H1 (cell line): ENCODE measurements around the gene ANKS1B. TPM values are rescaled to one million over a fixed set of nuclear protein-coding genes. Genes with fewer than 3 reads are reported as not detected.

ENCODE experiments used
- CTCF ChIA-PET: fragments of 300-600 bp; sonication (Branson Sonifier 250); formaldehyde crosslinking; loops from one replicate; lab custom pipeline; 2021; ENCODE audit not compliant: partially characterized antibody; lab: Charles Lee
- POLR2A ChIA-PET: fragments of 300-600 bp; sonication (Branson Sonifier 250); formaldehyde crosslinking; loops from one replicate; lab custom pipeline; 2021; ENCODE audit warnings: inconsistent platforms; ENCODE audit not compliant: partially characterized antibody; lab: Charles Lee
- DNase-seq, 2 experiments: peaks; one replicate each; pipeline versions ENCODE4 v3.0.0 to v3.0.0-alpha.2; 2010 to 2022; ENCODE audit warnings: low spot score in 2 of 2, low read depth in 1 of 2, mixed read lengths in 1 of 2
- FAIRE-seq: peaks from 2 replicates; lab custom pipeline; 2011; peaks lifted over from hg19 to GRCh38; lab: Jason Lieb, UNC
- H2AFZ ChIP-seq: 2 replicates; pipeline ENCODE4 v1.8.1; 2012; ENCODE audit warnings: low read length, inconsistent platforms
- H2AK5ac ChIP-seq: 2 replicates; pipeline ENCODE4 v1.6.1; 2013; ENCODE audit warnings: low read depth, low read length
- H2BK120ac ChIP-seq: replicated peaks from 2 replicates; pipeline ENCODE3; 2013; ENCODE audit warnings: low read depth, low read length, inconsistent platforms
- H2BK12ac ChIP-seq: 2 replicates; pipeline ENCODE4 v1.6.1; 2013; ENCODE audit warnings: low read depth, low read length
- H2BK15ac ChIP-seq: 2 replicates; pipeline ENCODE4 v1.6.1; 2013; ENCODE audit warnings: low read length
- H2BK20ac ChIP-seq: 2 replicates; pipeline ENCODE4 v1.6.1; 2013; ENCODE audit warnings: low read length
- H2BK5ac ChIP-seq: 2 replicates; pipeline ENCODE4 v1.6.1; 2013; ENCODE audit warnings: low read depth, low read length
- H3K14ac ChIP-seq: 2 replicates; pipeline ENCODE4 v1.6.1; 2013; ENCODE audit warnings: inconsistent platforms; ENCODE audit not compliant: insufficient read length
- H3K18ac ChIP-seq: 2 replicates; pipeline ENCODE4 v1.6.1; 2013; ENCODE audit warnings: low read length; ENCODE audit errors: extremely low read depth
- H3K23ac ChIP-seq: 2 replicates; pipeline ENCODE4 v1.6.1; 2013; ENCODE audit warnings: inconsistent platforms; ENCODE audit not compliant: insufficient read length
- H3K23me2 ChIP-seq: 2 replicates; pipeline ENCODE4 v1.6.1; 2013; ENCODE audit warnings: low read depth, low read length
- H3K27ac ChIP-seq: 2 replicates; pipeline ENCODE4 v1.6.1; 2011; ENCODE audit warnings: low read depth, low read length, inconsistent platforms
- H3K27me3 ChIP-seq, 4 experiments: replicated peaks in 1 of 4; 1 replicate in 1 of 4; 2 replicates in 3 of 4; pipeline versions ENCODE4 v1.6.1 to v1.8.1; 2011 to 2013; ENCODE audit warnings: low read length in 3 of 4, mild to moderate bottlenecking in 3 of 4, inconsistent platforms in 2 of 4, mixed read lengths in 2 of 4, moderate library complexity in 1 of 4; ENCODE audit not compliant: control insufficient read depth in 3 of 4, insufficient read depth in 3 of 4; ENCODE audit errors: extremely low read depth in 1 of 4
- H3K36me3 ChIP-seq, 4 experiments: 2 replicates each; pipeline versions ENCODE4 v1.6.1 to v1.8.1; 2011 to 2013; ENCODE audit warnings: mild to moderate bottlenecking in 4 of 4, low read length in 3 of 4, moderate library complexity in 2 of 4, control low read depth in 1 of 4, inconsistent platforms in 1 of 4; ENCODE audit not compliant: insufficient read depth in 4 of 4, control insufficient read depth in 2 of 4
- H3K4ac ChIP-seq: replicated peaks from 2 replicates; pipeline ENCODE3; 2013; ENCODE audit warnings: low read length, low read depth, mixed read lengths, inconsistent platforms; ENCODE audit not compliant: insufficient read length
- H3K4me1 ChIP-seq, 4 experiments: replicated peaks in 1 of 4; 1 replicate in 1 of 4; 2 replicates in 3 of 4; pipeline versions ENCODE4 v1.6.1 to v1.8.1; 2011 to 2013; ENCODE audit warnings: low read length in 3 of 4, inconsistent platforms in 2 of 4, mixed read lengths in 1 of 4; ENCODE audit not compliant: insufficient read depth in 4 of 4, control insufficient read depth in 3 of 4
- H3K4me2 ChIP-seq, 2 experiments: 2 replicates each; pipeline versions ENCODE4 v1.6.1 to v1.8.1; 2011 to 2013; ENCODE audit warnings: low read depth in 2 of 2, low read length in 2 of 2, control low read depth in 1 of 2, inconsistent platforms in 1 of 2, mild to moderate bottlenecking in 1 of 2; ENCODE audit not compliant: insufficient read depth in 1 of 2
- H3K4me3 ChIP-seq, 4 experiments: fragments of 200-600, 300-600 bp in 1 of 4; sonication (generic), shearing (Covaris generic), sonication (Bioruptor Twin) in 1 of 4; 2 replicates each; pipeline versions ENCODE4 v1.5.1 to v1.8.1; 2011 to 2016; ENCODE audit warnings: low read length in 4 of 4, low read depth in 3 of 4, control low read depth in 2 of 4, inconsistent platforms in 2 of 4, mild to moderate bottlenecking in 2 of 4, mixed read lengths in 1 of 4, moderate library complexity in 1 of 4; ENCODE audit not compliant: insufficient read depth in 2 of 4; ENCODE audit errors: extremely low read depth in 1 of 4
- H3K56ac ChIP-seq: replicated peaks from 2 replicates; pipeline ENCODE3; 2013; ENCODE audit warnings: low read depth, mild to moderate bottlenecking, mixed read lengths, low read length, inconsistent platforms; ENCODE audit not compliant: insufficient read length
- H3K79me1 ChIP-seq: 2 replicates; pipeline ENCODE4 v1.6.1; 2013; ENCODE audit warnings: low read depth, low read length, control low read depth
- H3K79me2 ChIP-seq, 2 experiments: 2 replicates each; pipeline versions ENCODE4 v1.6.1 to v1.8.1; 2012 to 2013; ENCODE audit warnings: low read length in 2 of 2, mild to moderate bottlenecking in 2 of 2, inconsistent platforms in 1 of 2; ENCODE audit not compliant: insufficient read depth in 2 of 2, control insufficient read depth in 1 of 2
- H3K9ac ChIP-seq, 4 experiments: replicated peaks in 1 of 4; 1 replicate in 1 of 4; 2 replicates in 3 of 4; pipeline versions ENCODE4 v1.6.1 to v1.8.1; 2011 to 2013; ENCODE audit warnings: low read depth in 3 of 4, low read length in 3 of 4, control low read depth in 2 of 4, mild to moderate bottlenecking in 2 of 4, moderate library complexity in 2 of 4, inconsistent platforms in 1 of 4; ENCODE audit errors: extremely low read depth in 1 of 4
- H3K9me3 ChIP-seq, 2 experiments: 2 replicates each; pipeline versions ENCODE4 v1.6.1 to v1.8.1; 2012 to 2013; ENCODE audit warnings: mild to moderate bottlenecking in 2 of 2, moderate library complexity in 2 of 2, control low read depth in 1 of 2, inconsistent platforms in 1 of 2, low read depth in 1 of 2, low read length in 1 of 2, mixed read lengths in 1 of 2; ENCODE audit not compliant: insufficient read depth in 2 of 2
- H4K20me1 ChIP-seq, 2 experiments: replicated peaks in 1 of 2; 2 replicates each; pipeline versions ENCODE3 to v1.8.1; 2011 to 2013; ENCODE audit warnings: inconsistent platforms in 2 of 2, low read length in 2 of 2, mild to moderate bottlenecking in 1 of 2; ENCODE audit not compliant: insufficient read depth in 2 of 2, control insufficient read depth in 1 of 2
- H4K5ac ChIP-seq: 2 replicates; pipeline ENCODE4 v1.6.1; 2013; ENCODE audit warnings: low read length, low read depth, mixed read lengths, inconsistent platforms; ENCODE audit not compliant: insufficient read length
- H4K8ac ChIP-seq: 2 replicates; pipeline ENCODE4 v1.8.0; 2013; ENCODE audit warnings: mild to moderate bottlenecking, moderate library complexity, low read length, inconsistent platforms; ENCODE audit not compliant: insufficient read depth; ENCODE audit errors: extremely low read depth
- H4K91ac ChIP-seq: replicated peaks from 2 replicates; pipeline ENCODE3; 2013; ENCODE audit warnings: low read length, mixed read lengths, inconsistent platforms; ENCODE audit not compliant: insufficient read length
- CBX5 ChIP-seq: fragments of 300-800, 300-1000 bp; sonication (generic); IDR thresholded peaks from 2 replicates; pipeline ENCODE4 v1.7.1; 2016; ENCODE audit warnings: antibody characterized with exemption, low read length, low read depth
- MAFK ChIP-seq: IDR thresholded peaks from 2 replicates; pipeline ENCODE4 v1.6.1; 2012; ENCODE audit warnings: low read depth, mild to moderate bottlenecking, improper control_type of control experiment, low read length
- RAD21 ChIP-seq, 2 experiments: IDR thresholded peaks in 1 of 2; conservative IDR thresholded peaks in 1 of 2; 2 replicates each; pipeline ENCODE4 v1.6.1; 2011; ENCODE audit warnings: low read depth in 2 of 2, low read length in 2 of 2, improper control_type of control experiment in 1 of 2, inconsistent platforms in 1 of 2, mild to moderate bottlenecking in 1 of 2, moderate library complexity in 1 of 2
- WGBS, 2 experiments: shearing (Covaris generic) in 1 of 2; methylation state at CpG; one replicate each; pipeline versions ENCODE4 v1.1.6 to v1.1.7; 2013 to 2015; ENCODE audit warnings: low lambda C conversion rate in 2 of 2, mixed read lengths in 2 of 2, inconsistent platforms in 1 of 2, low coverage in 1 of 2, missing lambda C conversion rate in 1 of 2; ENCODE audit not compliant: insufficient replicate concordance in 2 of 2, insufficient coverage in 1 of 2, insufficient read length in 1 of 2; ENCODE audit errors: extremely low coverage in 1 of 2, missing lambda C conversion rate in 1 of 2; 5-methylcytosine and 5-hydroxymethylcytosine counted together
- polyA plus RNA-seq, 7 experiments: library from polyadenylated mRNA; depleted of rRNA in 3 of 7; stranded (reverse) in 5 of 7; unstranded in 2 of 7; fragments of >200 nt in 5 of 7; fragments of 200-250 nt in 2 of 7; gene quantifications; 1 replicate in 5 of 7; 2 replicates in 1 of 7; 4 replicates in 1 of 7; pipeline versions ENCODE4 v1.2.1 to v1.2.3, GENCODE V29; 2011 to 2013; ENCODE audit warnings: missing spikeins in 2 of 7, mixed read lengths in 2 of 7
- total RNA-seq: library from RNA; stranded (reverse); fragmentation: NEBNext Ultra II Directional; extraction: Animal tissue kit (Norgen Biotek cat#: 25700); gene quantifications from 2 replicates; pipeline ENCODE4 v1.2.1, GENCODE V29; 2021
- TF ChIP-seq, protein P1 (sequence below): IDR thresholded peaks from 2 replicates; pipeline ENCODE4 v1.6.1; 2012; ENCODE audit warnings: inconsistent platforms

Gene ANKS1B
- total and polyA plus RNA-seq, 2 of the 8 experiments (the other 6 are each of a cell fraction or from before 2014, with no cell fraction given), result 2.7 to 6.1 TPM

DNA sequence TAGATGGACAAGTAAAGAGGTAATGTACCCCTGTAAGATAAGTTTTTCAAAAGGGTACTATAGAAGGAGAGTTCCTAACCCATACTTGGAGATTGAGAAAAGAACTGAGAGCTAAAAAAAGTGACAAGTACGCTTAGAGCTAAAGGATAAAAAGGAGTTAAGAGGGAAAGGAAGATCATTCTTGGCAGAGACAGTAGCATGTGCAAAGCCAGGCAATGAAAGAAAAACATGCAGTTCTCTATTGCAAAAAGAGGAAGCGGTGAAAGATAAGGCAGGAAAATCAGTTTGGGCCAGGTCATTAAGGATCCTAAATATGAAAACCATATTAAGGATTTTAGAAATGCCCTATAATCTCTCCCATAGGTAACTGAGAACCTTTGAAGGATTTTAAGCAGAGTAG, 837.6 kb downstream of the ANKS1B start:
- no peak overlapping the region for H2BK120ac ChIP-seq
- no peak overlapping the region for H3K18ac ChIP-seq
- no peak overlapping the region for H4K8ac ChIP-seq
- H3K9me3 ChIP-seq, result no peaks in the 10 kb centered on the region
- H2BK12ac ChIP-seq, result no peak overlapping the region
- TF ChIP-seq CBX5, result no peak
- no peak for TF ChIP-seq RAD21 (IDR thresholded peaks at IDR 0.05 in 1 of 2, conservative IDR thresholded peaks at IDR 0.05 in 1 of 2; ENCODE audit: low read depth in 2 of 2, low read length in 2 of 2)
- TF ChIP-seq, protein P1, sequence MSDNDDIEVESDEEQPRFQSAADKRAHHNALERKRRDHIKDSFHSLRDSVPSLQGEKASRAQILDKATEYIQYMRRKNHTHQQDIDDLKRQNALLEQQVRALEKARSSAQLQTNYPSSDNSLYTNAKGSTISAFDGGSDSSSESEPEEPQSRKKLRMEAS, result no peak
- TF ChIP-seq MAFK, result no peak
- H2BK20ac ChIP-seq, result no peak overlapping the region
- no peak overlapping the region for H3K4me3 ChIP-seq
- H2BK5ac ChIP-seq, result no peak overlapping the region
- WGBS, 2 experiments, result 85% methylated on average over 2 of the region's 2 CpGs; no CpG with 5 or more reads in 1 of the 2 experiments
- POLR2A ChIA-PET, result no interaction called here
- H2BK15ac ChIP-seq, result no peak overlapping the region
- no peak for DNase-seq
- no peak overlapping the region for H3K4me2 ChIP-seq
- no peak overlapping the region for H3K27ac ChIP-seq
- no peak overlapping the region for H2AK5ac ChIP-seq
- no peak overlapping the region for H4K5ac ChIP-seq
- FAIRE-seq, result no peak
- no peak overlapping the region for H3K56ac ChIP-seq
- H3K79me1 ChIP-seq, result no peaks in the 10 kb centered on the region
- no peak overlapping the region for H3K14ac ChIP-seq
- H4K91ac ChIP-seq, result no peak overlapping the region
- H3K4me1 ChIP-seq, result peaks cover 0 to 3% (median 0%) of the 10 kb centered on the region in 4 experiments; a peak in 1 of 7 replicates
- no peaks in the 10 kb centered on the region; a peak in 1 of 8 replicates for H3K36me3 ChIP-seq
- H2AFZ ChIP-seq, result no peak overlapping the region
- no peaks in the 10 kb centered on the region for H3K27me3 ChIP-seq
- no peaks in the 10 kb centered on the region for H4K20me1 ChIP-seq
- H3K9ac ChIP-seq, result no peak overlapping the region
- H3K23me2 ChIP-seq, result no peaks in the 10 kb centered on the region
- no peaks in the 10 kb centered on the region for H3K79me2 ChIP-seq
- no peak overlapping the region for H3K4ac ChIP-seq
- no peak overlapping the region for H3K23ac ChIP-seq
- CTCF ChIA-PET, result interaction anchor here (0.7 to 2.1 kb wide), 6 partner anchors 8 to 103 kb away, joined by 3 to 9 read pairs (median 4); no protein-coding TSS in a partner anchor
